ENCODE measurements around the gene SMC1A. TPM values are rescaled to one million over a fixed set of nuclear protein-coding genes. Genes with fewer than 3 reads are reported as not detected.

The SMC1A gene
- total and polyA plus RNA-seq, 2 of the 8 experiments (the other 6 are each of a cell fraction or from before 2014, with no cell fraction given) = 22.2 to 98.1 TPM

- H3K9ac ChIP-seq (replicated peaks in 1 of 4; ENCODE audit: extremely low read depth in 1 of 4, low read depth in 3 of 4, low read length in 3 of 4) = no peak overlapping the region
- H3K23me2 ChIP-seq (ENCODE audit: low read depth, low read length) = no peaks in the 10 kb centered on the region
- peak; percentile 79 for FAIRE-seq
- no peak overlapping the region for H4K8ac ChIP-seq (ENCODE audit: extremely low read depth, insufficient read depth, low read length)
- no peak overlapping the region for H2AFZ ChIP-seq (ENCODE audit: low read length)
- peaks cover 2 to 14% (median 11%) of the 10 kb centered on the region in 4 experiments; a peak in 6 of 8 replicates for H3K36me3 ChIP-seq (ENCODE audit: control insufficient read depth in 2 of 4, insufficient read depth in 4 of 4, low read length in 3 of 4)
- H3K4ac ChIP-seq (replicated peaks; ENCODE audit: insufficient read length, low read depth, low read length) = no peak overlapping the region
- no peak overlapping the region for H3K27ac ChIP-seq (ENCODE audit: low read depth, low read length)
- H3K79me2 ChIP-seq (ENCODE audit: control insufficient read depth in 1 of 2, insufficient read depth in 2 of 2, low read length in 2 of 2) = no peaks in the 10 kb centered on the region
- ChIA-PET POLR2A (ENCODE audit: partially characterized antibody) (interaction anchor here (0.9 to 1.4 kb wide), 3 partner anchors 13 to 47 kb away, joined by 3 to 4 read pairs (median 4); partner anchors contain the start of genes RIBC1 and SMC1A), CTCF (ENCODE audit: partially characterized antibody) (interaction anchor here (0.7 to 1.4 kb wide), 10 partner anchors 10 to 184 kb away, joined by 3 to 5 read pairs (median 4); no protein-coding TSS in a partner anchor)
- H2BK5ac ChIP-seq (ENCODE audit: low read depth, low read length) = no peak overlapping the region
- H3K23ac ChIP-seq (ENCODE audit: insufficient read length) = no peak overlapping the region
- H3K4me1 ChIP-seq (replicated peaks in 1 of 4; ENCODE audit: control insufficient read depth in 3 of 4, insufficient read depth in 4 of 4, low read length in 3 of 4) = no peaks in the 10 kb centered on the region
- H4K20me1 ChIP-seq (replicated peaks in 1 of 2; ENCODE audit: control insufficient read depth in 1 of 2, insufficient read depth in 2 of 2, low read length in 2 of 2) = no peaks in the 10 kb centered on the region
- no peak overlapping the region for H2BK120ac ChIP-seq (replicated peaks; ENCODE audit: low read depth, low read length)
- H3K79me1 ChIP-seq (ENCODE audit: low read depth, low read length) = no peaks in the 10 kb centered on the region
- H3K4me2 ChIP-seq (ENCODE audit: insufficient read depth in 1 of 2, low read depth in 2 of 2, low read length in 2 of 2) = no peak overlapping the region
- no peak overlapping the region for H2BK20ac ChIP-seq (ENCODE audit: low read length)
- no peak overlapping the region for H2BK12ac ChIP-seq (ENCODE audit: low read depth, low read length)
- no peak overlapping the region for H3K56ac ChIP-seq (replicated peaks; ENCODE audit: insufficient read length, low read depth, low read length)
- no peaks in the 10 kb centered on the region for H3K27me3 ChIP-seq (replicated peaks in 1 of 4; ENCODE audit: control insufficient read depth in 3 of 4, extremely low read depth in 1 of 4, insufficient read depth in 3 of 4, low read length in 3 of 4)
- TF ChIP-seq POLR2AphosphoS5 (IDR thresholded peaks at IDR 0.05; ENCODE audit: low read depth, low read length) (no peak), YY1 (IDR thresholded peaks at IDR 0.05; ENCODE audit: low read depth, low read length) (0 out of 2 replicates have a peak, but pooled peaks have one; percentile 60), RAD21 (IDR thresholded peaks at IDR 0.05 in 1 of 2, conservative IDR thresholded peaks at IDR 0.05 in 1 of 2; ENCODE audit: low read depth in 2 of 2, low read length in 2 of 2) (0 out of 4 replicates have a peak, but pooled peaks of 1 of the 2 experiments have one; percentile 9), CTCF (IDR thresholded peaks at IDR 0.05; ENCODE audit: control extremely low read depth in 1 of 3, insufficient read depth in 1 of 3, low read depth in 1 of 3, low read length in 3 of 3) (peak in 2 of 3 experiments; percentile 18 to 45; a peak in 3 of 4 replicates)
- no peaks in the 10 kb centered on the region for H3K9me3 ChIP-seq (ENCODE audit: insufficient read depth in 2 of 2, low read depth in 1 of 2, low read length in 1 of 2)
- no peak overlapping the region for H3K18ac ChIP-seq (ENCODE audit: extremely low read depth, low read length)
- H4K5ac ChIP-seq (ENCODE audit: insufficient read length, low read depth, low read length) = no peak overlapping the region
- H2AK5ac ChIP-seq (ENCODE audit: low read depth, low read length) = no peak overlapping the region
- no peak overlapping the region for H4K91ac ChIP-seq (replicated peaks; ENCODE audit: insufficient read length, low read length)
- H3K14ac ChIP-seq (ENCODE audit: insufficient read length) = no peak overlapping the region
- no peak overlapping the region for H3K4me3 ChIP-seq (ENCODE audit: extremely low read depth in 1 of 4, insufficient read depth in 2 of 4, low read depth in 3 of 4, low read length in 4 of 4)
- H2BK15ac ChIP-seq (ENCODE audit: low read length) = no peak overlapping the region
- no peak for DNase-seq (ENCODE audit: low read depth in 1 of 2, low spot score in 2 of 2)
Observed at GRCh38 chrX:53374923-53375322, 47.5 kb downstream of the SMC1A start.
